A549 (cell line): ENCODE results near the gene SOX13. TPM values are rescaled to one million over a fixed set of nuclear protein-coding genes. Genes with fewer than 3 reads are reported as not detected.

Experiments
- ATAC-seq, 2 experiments: fragments of 200-7000 bp in 1 of 2; fragments of >200 bp in 1 of 2; cut with Nextera tagmentation in 1 of 2; cut with Tn5 transposase in 1 of 2; 3 replicates each; pipeline versions ENCODE4 v1.8.0 to v1.9.1; 2018 to 2020; ENCODE audit warnings: mild to moderate bottlenecking in 1 of 2, moderate library complexity in 1 of 2
- CTCF ChIA-PET: fragments of 300-600 bp; sonication (Branson Sonifier 250); formaldehyde crosslinking; extraction: SDS; loops from one replicate; lab custom pipeline; 2021; ENCODE audit warnings: antibody characterized with exemption, inconsistent platforms; lab: Yijun Ruan, JAX
- POLR2A ChIA-PET: fragments of 350-600 bp; formaldehyde crosslinking; extraction: SDS; loops from one replicate; lab custom pipeline; 2021; ENCODE audit warnings: antibody characterized with exemption, inconsistent platforms; lab: Yijun Ruan, JAX
- DNase-seq, 2 experiments: peaks; one replicate each; pipeline versions ENCODE4 v3.0.0 to v3.0.0-alpha.2; 2011 to 2016; ENCODE audit warnings: low read depth in 1 of 2, low spot score in 1 of 2
- FAIRE-seq: peaks from 2 replicates; lab custom pipeline; 2011; peaks lifted over from hg19 to GRCh38; lab: Jason Lieb, UNC
- H3K27ac ChIP-seq, 2 experiments: fragments of >200 bp; sonication (Bioruptor Twin); formaldehyde crosslinking; 3 replicates each; pipeline ENCODE4 v1.5.1; 2016 to 2017
- H3K4me1 ChIP-seq: fragments of >200 bp; sonication (Bioruptor Twin); formaldehyde crosslinking; 3 replicates; pipeline ENCODE4 v1.6.1; 2016
- H3K4me2 ChIP-seq: fragments of >200 bp; sonication (Bioruptor Twin); formaldehyde crosslinking; 3 replicates; pipeline ENCODE4 v1.6.1; 2016
- H3K4me3 ChIP-seq: fragments of >200 bp; sonication (Bioruptor Twin); formaldehyde crosslinking; 3 replicates; pipeline ENCODE4 v1.5.1; 2016
- H3K9me3 ChIP-seq: fragments of >200 bp; sonication (Bioruptor Twin); formaldehyde crosslinking; 3 replicates; pipeline ENCODE4 v1.6.1; 2016
- BHLHE40 ChIP-seq: IDR thresholded peaks from 2 replicates; pipeline ENCODE4 v1.6.1; 2012; ENCODE audit warnings: low read depth, low read length, inconsistent platforms
- CBX2 ChIP-seq: fragments of 200-600 bp; sonication (generic); IDR thresholded peaks from 2 replicates; pipeline ENCODE4 v1.6.1; 2016; ENCODE audit warnings: low read depth, mild to moderate bottlenecking, borderline replicate concordance
- CEBPB ChIP-seq, 2 experiments: fragments of >200 bp in 1 of 2; sonication (Bioruptor Twin) in 1 of 2; formaldehyde crosslinking in 1 of 2; IDR thresholded peaks; 2 replicates each; pipeline ENCODE4 v1.6.1; 2012 to 2016
- CHD2 ChIP-seq: fragments of 150-350 bp; IDR thresholded peaks from 2 replicates; pipeline ENCODE4 v1.6.1; 2014; ENCODE audit warnings: low read length; ENCODE audit not compliant: partially characterized antibody
- CTCF ChIP-seq: fragments of >200 bp; sonication (Bioruptor Twin); formaldehyde crosslinking; IDR thresholded peaks from 3 replicates; pipeline ENCODE4 v1.5.1; 2016
- E2F6 ChIP-seq: IDR thresholded peaks from 2 replicates; pipeline ENCODE4 v1.6.1; 2012; ENCODE audit warnings: low read depth, borderline replicate concordance
- FOSB ChIP-seq: fragments of 250-450 bp; sonication (Bioruptor Pico); IDR thresholded peaks from 2 replicates; pipeline ENCODE4 v1.5.0; 2020; ENCODE audit warnings: mild to moderate bottlenecking, moderate library complexity
- KDM1A ChIP-seq: fragments of 200-600 bp; sonication (generic); IDR thresholded peaks from 2 replicates; pipeline ENCODE4 v1.6.1; 2016; ENCODE audit warnings: low read depth, mild to moderate bottlenecking
- KDM5A ChIP-seq: fragments of 200-600 bp; sonication (generic); IDR thresholded peaks from 2 replicates; pipeline ENCODE4 v1.6.1; 2016; ENCODE audit warnings: antibody characterized with exemption, mild to moderate bottlenecking
- MAFK ChIP-seq: fragments of 450-650 bp; IDR thresholded peaks from 2 replicates; pipeline ENCODE4 v1.6.1; 2014; ENCODE audit not compliant: partially characterized antibody
- MAX ChIP-seq: IDR thresholded peaks from 2 replicates; pipeline ENCODE4 v1.6.1; 2012
- MAZ ChIP-seq: fragments of 150-350 bp; IDR thresholded peaks from 2 replicates; pipeline ENCODE4 v1.6.1; 2014; ENCODE audit warnings: antibody characterized with exemption, low read depth, low read length, borderline replicate concordance
- PBX3 ChIP-seq: IDR thresholded peaks from 2 replicates; pipeline ENCODE4 v1.6.1; 2012
- POLR2A ChIP-seq: IDR thresholded peaks from 2 replicates; pipeline ENCODE4 v1.6.1; 2012; ENCODE audit warnings: mild to moderate bottlenecking, low read length
- POLR2AphosphoS2 ChIP-seq: conservative IDR thresholded peaks from 2 replicates; pipeline ENCODE4 v1.6.1; 2012; ENCODE audit warnings: low read length, improper control_type of control experiment, inconsistent platforms
- REST ChIP-seq: fragments of 200-600 bp; sonication (generic); IDR thresholded peaks from 2 replicates; pipeline ENCODE4 v1.6.1; 2016; ENCODE audit warnings: antibody characterized with exemption, mild to moderate bottlenecking, moderate library complexity
- TFCP2L1 ChIP-seq: fragments of 250-450 bp; sonication (Bioruptor Pico); IDR thresholded peaks from 2 replicates; pipeline ENCODE4 v1.5.0; 2021; ENCODE audit warnings: mild to moderate bottlenecking
- TP53 ChIP-seq: fragments of 250-450 bp; sonication (Bioruptor Pico); IDR thresholded peaks from 2 replicates; pipeline ENCODE4 v1.5.0; 2021; ENCODE audit warnings: mild to moderate bottlenecking, moderate library complexity
- ZFP36 ChIP-seq: fragments of 450-650 bp; IDR thresholded peaks from 2 replicates; pipeline ENCODE4 v1.6.1; 2014; ENCODE audit warnings: borderline replicate concordance; ENCODE audit not compliant: partially characterized antibody
- ZSCAN20 ChIP-seq: fragments of 250-450 bp; sonication (Bioruptor Pico); IDR thresholded peaks from 2 replicates; pipeline ENCODE4 v1.8.0; 2022; ENCODE audit warnings: mild to moderate bottlenecking, moderate library complexity
- WGBS: methylation state at CpG from one replicate; pipeline ENCODE4 v1.1.6; 2017; ENCODE audit errors: missing lambda C conversion rate; 5-methylcytosine and 5-hydroxymethylcytosine counted together
- polyA plus RNA-seq, 4 experiments: library from polyadenylated mRNA; depleted of rRNA in 3 of 4; stranded (reverse); fragments of >200 nt; fragmentation: RNase III in 1 of 4; extraction: RNeasy Plus Mini Kit Qiagen cat#74134 plus additional on column Dnase treatment in 1 of 4; gene quantifications; 2 replicates in 3 of 4; 3 replicates in 1 of 4; pipeline ENCODE4 v1.2.3, GENCODE V29; 2011 to 2017
- TF ChIP-seq, protein P1 (sequence below): fragments of >200 bp; sonication (Bioruptor Twin); formaldehyde crosslinking; IDR thresholded peaks from 3 replicates; pipeline ENCODE4 v1.6.1; 2016

Gene SOX13
- polyA plus RNA-seq, 2 of the 4 experiments (the other 2 are of a cell fraction), result 6.8 to 9.8 TPM

- no peak for TF ChIP-seq REST
- no peak for TF ChIP-seq FOSB (CRISPR knock-in tag)
- TF ChIP-seq TP53 (CRISPR knock-in tag), result no peak
- TF ChIP-seq MAFK, result no peak
- no peak for TF ChIP-seq CTCF
- no peak for TF ChIP-seq BHLHE40
- TF ChIP-seq POLR2AphosphoS2, result no peak
- no peak for TF ChIP-seq KDM1A
- no peak for TF ChIP-seq CBX2
- no peak for TF ChIP-seq KDM5A
- no peak for TF ChIP-seq CHD2
- no peak for TF ChIP-seq ZSCAN20 (CRISPR knock-in tag)
Measured at GRCh38 chr1:204157962-204158361, 85.0 kb downstream of the SOX13 start (continued).

- no peak for DNase-seq
- Histone ChIP-seq H3K9me3 (no peaks in the 10 kb centered on the region), H3K4me2 (no peak overlapping the region), H3K27ac (no peak overlapping the region), H3K4me1 (no peaks in the 10 kb centered on the region), H3K4me3 (no peak overlapping the region)
- CTCF ChIA-PET, result interaction anchor here (0.6 to 16.3 kb wide), 76 partner anchors 10 to 989 kb away, joined by 3 to 314 read pairs (median 6); partner anchors contain the start of genes ETNK2, GOLT1A, KISS1 and PLEKHA6
- FAIRE-seq, result no peak
- TF ChIP-seq E2F6 (no peak), CBX2 (no peak), MAFK (no peak), POLR2A (no peak), CHD2 (no peak), PBX3 (no peak), TFCP2L1 (CRISPR knock-in tag) (no peak), ZFP36 (no peak), CEBPB (IDR thresholded peaks at IDR 0.05) (no peak), MAX (no peak), MAZ (no peak)
- TF ChIP-seq, protein P1, sequence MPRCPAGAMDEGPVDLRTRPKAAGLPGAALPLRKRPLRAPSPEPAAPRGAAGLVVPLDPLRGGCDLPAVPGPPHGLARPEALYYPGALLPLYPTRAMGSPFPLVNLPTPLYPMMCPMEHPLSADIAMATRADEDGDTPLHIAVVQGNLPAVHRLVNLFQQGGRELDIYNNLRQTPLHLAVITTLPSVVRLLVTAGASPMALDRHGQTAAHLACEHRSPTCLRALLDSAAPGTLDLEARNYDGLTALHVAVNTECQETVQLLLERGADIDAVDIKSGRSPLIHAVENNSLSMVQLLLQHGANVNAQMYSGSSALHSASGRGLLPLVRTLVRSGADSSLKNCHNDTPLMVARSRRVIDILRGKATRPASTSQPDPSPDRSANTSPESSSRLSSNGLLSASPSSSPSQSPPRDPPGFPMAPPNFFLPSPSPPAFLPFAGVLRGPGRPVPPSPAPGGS, result no peak
- POLR2A ChIA-PET, result interaction anchor here (0.7 kb wide), 1 partner anchor 834 kb away, joined by 5 read pairs; no protein-coding TSS in a partner anchor
- peak in 1 of 2 experiments; percentile 7; a peak in 3 of 6 replicates for ATAC-seq
- 60% methylated on average over 14 of the region's 14 CpGs for WGBS
Measured at GRCh38 chr1:204161609-204162493, 88.9 kb downstream of the SOX13 start.
